GM06990 (cell line): ENCODE measurements around the gene DNAJC16.

Experiments
- DNase-seq: peaks from one replicate; pipeline ENCODE4 v3.0.0-alpha.2; 2011; ENCODE audit not compliant: insufficient read length; ENCODE audit errors: extremely low read depth
- H3K27me3 ChIP-seq: replicated peaks from 2 replicates; pipeline ENCODE4 v1.6.0; 2011; ENCODE audit warnings: low read length; ENCODE audit not compliant: control insufficient read depth, insufficient read depth
- H3K36me3 ChIP-seq: 2 replicates; pipeline ENCODE4 v1.5.1; 2011; ENCODE audit warnings: low read length; ENCODE audit not compliant: control insufficient read depth, insufficient read depth
- H3K4me3 ChIP-seq: replicated peaks from 2 replicates; pipeline ENCODE4 v1.5.1; 2011; ENCODE audit warnings: low read depth, mild to moderate bottlenecking, control low read depth, low read length
- CTCF ChIP-seq: IDR thresholded peaks from 2 replicates; pipeline ENCODE4 v1.5.1; 2011; ENCODE audit warnings: low read length, control low read depth, mild to moderate bottlenecking, inconsistent platforms; ENCODE audit not compliant: insufficient read depth, poor library complexity, severe bottlenecking

The DNAJC16 gene

DNA sequence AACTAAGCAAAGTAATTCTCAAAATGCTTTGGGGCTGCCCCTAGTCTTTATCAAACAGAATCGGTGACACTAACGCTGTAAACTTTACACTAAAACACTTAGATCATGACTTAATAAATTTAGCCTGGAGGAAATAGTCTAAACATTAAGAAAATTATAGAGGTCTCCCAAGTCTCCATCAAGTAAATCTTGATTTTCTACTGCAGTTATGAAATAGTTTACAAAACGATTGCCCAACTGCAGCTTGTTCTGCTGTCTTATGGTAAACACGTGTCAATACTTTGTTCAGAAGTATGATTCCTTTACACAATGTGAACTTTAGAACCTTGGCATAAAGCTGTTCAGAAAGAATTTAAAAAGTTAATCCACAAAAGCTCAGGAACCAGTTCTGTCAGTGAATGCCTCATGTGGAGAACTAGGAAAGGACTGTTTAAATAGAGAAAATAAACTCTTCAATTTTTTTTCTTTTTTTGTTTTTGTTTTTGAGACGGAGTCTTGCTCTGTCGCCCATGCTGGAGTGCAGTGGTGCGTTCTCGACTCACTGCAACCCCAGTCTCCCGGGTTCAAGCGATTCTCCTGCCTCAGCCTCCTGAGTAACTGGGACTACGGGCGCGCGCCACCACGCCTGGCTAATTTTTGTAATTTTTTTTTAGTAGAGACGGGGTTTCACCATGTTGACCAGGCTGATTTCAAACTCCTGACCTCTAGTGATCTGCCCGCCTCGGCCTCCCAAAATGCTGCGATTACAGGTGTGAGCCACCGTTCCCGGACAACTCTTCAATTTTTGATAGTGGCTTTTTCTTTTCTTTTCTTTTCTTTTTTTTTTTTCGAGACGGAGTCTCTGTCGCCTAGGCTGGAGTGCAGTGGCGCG, 92.2 kb downstream of the DNAJC16 start:
- Histone ChIP-seq H3K27me3 (no peaks in the 10 kb centered on the region), H3K36me3 (no peaks in the 10 kb centered on the region), H3K4me3 (peak overlapping the region; percentile 90)
- no peak for DNase-seq
- no peak for TF ChIP-seq CTCF

- DNase-seq, result no peak
- no peaks in the 10 kb centered on the region for H3K27me3 ChIP-seq
- H3K36me3 ChIP-seq, result no peaks in the 10 kb centered on the region
- no peak overlapping the region for H3K4me3 ChIP-seq
- TF ChIP-seq CTCF, result no peak
Measured at GRCh38 chr1:15620155-15620545, 93.5 kb downstream of the DNAJC16 start.

GRCh38 chr1:15620902-15621682, 94.4 kb downstream of the DNAJC16 start:
- no peak overlapping the region for H3K4me3 ChIP-seq
- no peak for TF ChIP-seq CTCF
- no peaks in the 10 kb centered on the region for H3K36me3 ChIP-seq
- no peaks in the 10 kb centered on the region for H3K27me3 ChIP-seq
- DNase-seq, result no peak

- Histone ChIP-seq H3K36me3 (peaks cover 3% of the 10 kb centered on the region), H3K4me3 (no peak overlapping the region), H3K27me3 (no peaks in the 10 kb centered on the region)
- TF ChIP-seq CTCF, result no peak
- no peak for DNase-seq
Measured at GRCh38 chr1:15621975-15622374, 95.3 kb downstream of the DNAJC16 start.

GRCh38 chr1:15622712-15623373, 96.2 kb downstream of the DNAJC16 start:
- H3K36me3 ChIP-seq, result peaks cover 3% of the 10 kb centered on the region
- H3K4me3 ChIP-seq, result no peak overlapping the region
- no peak for DNase-seq
- no peaks in the 10 kb centered on the region for H3K27me3 ChIP-seq
- no peak for TF ChIP-seq CTCF
